WTC11 (cell line): Measurements from ENCODE around the gene SLC39A6. TPM values are rescaled to one million over a fixed set of nuclear protein-coding genes. Genes with fewer than 3 reads are reported as not detected.
"Not testable (repeated sequence)": the region's sequence is repeated elsewhere in the genome, so short reads cannot be mapped to it uniquely, and the experiment has no call there.

Experiments used
- ATAC-seq: fragments of 200-7000 bp; cut with Tn5 transposase; 2 replicates; pipeline ENCODE4 v1.10.0; 2021; ENCODE audit warnings: mild to moderate bottlenecking, moderate library complexity
- CTCF ChIA-PET: fragments of 300-600 bp; sonication (Branson Sonifier 250); formaldehyde crosslinking; loops from one replicate; lab custom pipeline; 2021; ENCODE audit warnings: antibody characterized with exemption; lab: Charles Lee
- POLR2A ChIA-PET: fragments of 350-600 bp; sonication (Branson Sonifier 250); formaldehyde crosslinking; loops from one replicate; lab custom pipeline; 2021; ENCODE audit warnings: antibody characterized with exemption; lab: Charles Lee
- DNase-seq: peaks from one replicate; pipeline ENCODE4 v3.0.0; 2021; ENCODE audit warnings: low spot score
- H3K27ac Mint-ChIP-seq: 2 replicates; pipeline ENCODE4 v1.8.0; 2021; ENCODE audit warnings: mixed read lengths
- H3K27me3 Mint-ChIP-seq: 2 replicates; pipeline ENCODE4 v1.8.0; 2021; ENCODE audit warnings: low read depth, mild to moderate bottlenecking, moderate library complexity, mixed read lengths
- H3K36me3 Mint-ChIP-seq: 2 replicates; pipeline ENCODE4 v1.8.0; 2021; ENCODE audit warnings: mixed read lengths
- H3K4me1 Mint-ChIP-seq: 2 replicates; pipeline ENCODE4 v1.8.0; 2022; ENCODE audit warnings: mixed read lengths
- H3K4me3 Mint-ChIP-seq: 2 replicates; pipeline ENCODE4 v1.8.0; 2021; ENCODE audit warnings: mild to moderate bottlenecking, moderate library complexity, mixed read lengths
- H3K9me3 Mint-ChIP-seq: 2 replicates; pipeline ENCODE4 v1.8.0; 2021; ENCODE audit warnings: mixed read lengths
- CBFB ChIP-seq: sonication (generic); formaldehyde crosslinking; IDR thresholded peaks from 2 replicates; pipeline ENCODE4 v1.8.1; 2022; ENCODE audit warnings: mild to moderate bottlenecking, low read depth, missing genetic modification reagents
- GABPB1 ChIP-seq: sonication (generic); formaldehyde crosslinking; IDR thresholded peaks from 2 replicates; pipeline ENCODE4 v1.8.1; 2023; ENCODE audit warnings: mild to moderate bottlenecking, missing genetic modification reagents
- MYBL2 ChIP-seq: sonication (generic); formaldehyde crosslinking; IDR thresholded peaks from 2 replicates; pipeline ENCODE4 v1.8.1; 2023; ENCODE audit warnings: mild to moderate bottlenecking, moderate library complexity, missing genetic modification reagents
- NFATC4 ChIP-seq: fragments of 250-450 bp; sonication (Bioruptor Pico); IDR thresholded peaks from 2 replicates; pipeline ENCODE4 v1.9.0; 2021; ENCODE audit warnings: mild to moderate bottlenecking
- NFYB ChIP-seq: sonication (generic); formaldehyde crosslinking; conservative IDR thresholded peaks from 2 replicates; pipeline ENCODE4 v1.8.0; 2022; ENCODE audit warnings: low read depth, missing genetic modification reagents
- TEAD4 ChIP-seq: sonication (generic); formaldehyde crosslinking; IDR thresholded peaks from 2 replicates; pipeline ENCODE4 v1.8.0; 2022; ENCODE audit warnings: mild to moderate bottlenecking, missing genetic modification reagents
- total RNA-seq: library from RNA; stranded (reverse); gene quantifications from 3 replicates; pipeline ENCODE4 v1.2.3, GENCODE V29; 2021

The SLC39A6 gene
- total RNA-seq, 1 experiment from 2014 or later = 29.2 TPM

- POLR2A ChIA-PET = interaction anchor here (0.6 kb wide), 1 partner anchor 36 kb away, joined by 3 read pairs; no protein-coding TSS in a partner anchor
- peaks cover 11% of the 10 kb centered on the region for H3K36me3 Mint-ChIP-seq
- peaks cover 7% of the 10 kb centered on the region; the same call in 1 of the 2 replicates for H3K27me3 Mint-ChIP-seq
- H3K9me3 Mint-ChIP-seq = peaks cover 5% of the 10 kb centered on the region
- TF ChIP-seq MYBL2 (CRISPR knock-in tag) = no peak
- H3K4me1 Mint-ChIP-seq = peaks cover 44% of the 10 kb centered on the region
- CTCF ChIA-PET = no interaction called here
- peak overlapping the region; percentile 23 for H3K27ac Mint-ChIP-seq
- H3K4me3 Mint-ChIP-seq = peak overlapping the region; percentile 94
- ATAC-seq (no peak), DNase-seq (no peak)
These were observed 63.1 kb downstream of the SLC39A6 start for GRCh38 chr18:36066001-36066400.

GRCh38 chr18:36064809-36065079 lies 64.4 kb downstream of the SLC39A6 start:
- ATAC-seq, H3K27me3 Mint-ChIP-seq, DNase-seq, H3K9me3 Mint-ChIP-seq, POLR2A ChIA-PET: not testable (repeated sequence)
- H3K27ac Mint-ChIP-seq = peak overlapping the region; percentile 95
- H3K4me1 Mint-ChIP-seq = peaks cover 47% of the 10 kb centered on the region
- H3K36me3 Mint-ChIP-seq = peaks cover 11% of the 10 kb centered on the region
- H3K4me3 Mint-ChIP-seq = peak overlapping the region; percentile 28
- CTCF ChIA-PET = interaction anchor here (1.2 kb wide), 1 partner anchor 308 kb away, joined by 5 read pairs; no protein-coding TSS in a partner anchor

- DNase-seq (peak; percentile 38), ATAC-seq (peak; percentile 16)
- H3K27me3 Mint-ChIP-seq = no peaks in the 10 kb centered on the region
- CTCF ChIA-PET = interaction anchor here (1.2 kb wide), 1 partner anchor 308 kb away, joined by 5 read pairs; no protein-coding TSS in a partner anchor
- POLR2A ChIA-PET = no interaction called here
- H3K4me1 Mint-ChIP-seq = peaks cover 47% of the 10 kb centered on the region
- H3K36me3 Mint-ChIP-seq = peaks cover 11% of the 10 kb centered on the region
- peak overlapping the region; percentile 95 for H3K27ac Mint-ChIP-seq
- peak overlapping the region; percentile 28; the same call in 1 of the 2 replicates for H3K4me3 Mint-ChIP-seq
- H3K9me3 Mint-ChIP-seq = peaks cover 5% of the 10 kb centered on the region
- TF ChIP-seq NFYB (peak; percentile 76), CBFB (CRISPR knock-in tag) (no peak)
These were observed 64.9 kb downstream of the SLC39A6 start for GRCh38 chr18:36064027-36064808.

GRCh38 chr18:36058674-36059073 lies 70.5 kb downstream of the SLC39A6 start:
- CTCF ChIA-PET = no interaction called here
- H3K27me3 Mint-ChIP-seq = no peaks in the 10 kb centered on the region
- no peaks in the 10 kb centered on the region for H3K9me3 Mint-ChIP-seq
- no peak for DNase-seq
- POLR2A ChIA-PET = interaction anchor here (0.7 kb wide), 1 partner anchor 94 kb away, joined by 4 read pairs; no protein-coding TSS in a partner anchor
- peaks cover 21% of the 10 kb centered on the region for H3K4me1 Mint-ChIP-seq
- H3K36me3 Mint-ChIP-seq = no peaks in the 10 kb centered on the region
- H3K27ac Mint-ChIP-seq = peak overlapping the region; percentile 37; the same call in 1 of the 2 replicates
- no peak for TF ChIP-seq TEAD4
- TF ChIP-seq NFATC4 (CRISPR knock-in tag) = no peak
- no peak for TF ChIP-seq GABPB1 (CRISPR knock-in tag)
- TF ChIP-seq, all 79 proteins: peak for 0
- no peak for ATAC-seq
- no peak overlapping the region for H3K4me3 Mint-ChIP-seq

Other genes starting within 250 kb of the SLC39A6 start
- 104 to 115 TPM (median 107 TPM) in 3 replicates for gene RPRD1A, start 61.8 kb downstream of the SLC39A6 start, total RNA-seq
- gene ELP2, start 559 bp upstream of the SLC39A6 start, total RNA-seq = 136 to 144 TPM (median 141 TPM) in 3 replicates
- 4.2 to 5.3 TPM (median 4.8 TPM) in 3 replicates for gene MOCOS, start 58.2 kb upstream of the SLC39A6 start, total RNA-seq
- gene FHOD3, start 168.4 kb upstream of the SLC39A6 start, total RNA-seq = 3.8 to 4.8 TPM (median 4.6 TPM) in 3 replicates